GM18909 (cell line): Measurements from ENCODE around the gene SLC35B2.
A peak's percentile ranks its signal among the peaks of the same experiment; 100 is the strongest.
"Not testable (repeated sequence)": the region's sequence is repeated elsewhere in the genome, so short reads cannot be mapped to it uniquely, and the experiment has no call there.

Source experiments
- ATAC-seq: cut with Tn5 transposase; IDR thresholded peaks from one replicate; pipeline ENCODE4 v1.9.1; 2021; ENCODE audit warnings: mild to moderate bottlenecking; ENCODE audit not compliant: unreplicated experiment, poor library complexity

SLC35B2 gene

DNA sequence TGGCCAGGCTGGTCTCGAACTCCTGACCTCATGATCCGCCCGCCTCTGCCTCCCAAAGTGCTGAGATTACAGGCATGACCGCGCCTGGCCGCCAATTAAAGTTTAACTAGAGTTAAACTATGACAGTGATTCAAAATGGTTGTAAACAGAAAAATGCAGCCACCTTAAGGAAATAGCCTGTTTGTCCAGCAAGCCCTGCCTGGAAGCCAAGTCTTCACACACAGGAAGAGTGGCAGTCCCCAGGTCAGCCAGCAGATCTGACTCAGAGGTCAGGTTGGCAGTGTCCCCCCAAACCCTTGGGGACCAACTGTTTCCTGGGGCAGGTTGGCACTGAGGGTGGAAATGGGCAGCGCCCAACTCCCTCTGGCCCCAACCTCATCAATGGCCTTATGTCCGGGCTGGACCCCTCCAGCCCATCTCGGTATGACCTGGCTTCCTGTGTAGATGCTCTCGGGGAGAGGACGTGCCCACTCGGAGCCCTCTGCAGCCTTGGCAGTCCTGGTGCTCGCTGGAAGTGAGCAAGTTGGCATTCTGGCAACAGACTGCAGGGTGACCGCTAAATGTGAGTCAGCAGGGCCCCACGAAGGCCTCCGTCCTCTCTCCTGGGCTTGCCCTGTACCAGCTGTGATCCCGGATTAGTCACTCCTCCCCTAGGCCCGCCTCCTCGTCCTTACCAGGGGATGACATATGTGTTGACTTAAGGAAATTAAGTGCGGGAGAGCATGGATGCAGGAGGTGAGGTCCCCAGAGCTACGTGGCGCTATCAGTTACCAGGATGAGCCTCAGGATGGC is 20.1 kb downstream of the SLC35B2 start:
- ATAC-seq = peak; percentile 51

DNA sequence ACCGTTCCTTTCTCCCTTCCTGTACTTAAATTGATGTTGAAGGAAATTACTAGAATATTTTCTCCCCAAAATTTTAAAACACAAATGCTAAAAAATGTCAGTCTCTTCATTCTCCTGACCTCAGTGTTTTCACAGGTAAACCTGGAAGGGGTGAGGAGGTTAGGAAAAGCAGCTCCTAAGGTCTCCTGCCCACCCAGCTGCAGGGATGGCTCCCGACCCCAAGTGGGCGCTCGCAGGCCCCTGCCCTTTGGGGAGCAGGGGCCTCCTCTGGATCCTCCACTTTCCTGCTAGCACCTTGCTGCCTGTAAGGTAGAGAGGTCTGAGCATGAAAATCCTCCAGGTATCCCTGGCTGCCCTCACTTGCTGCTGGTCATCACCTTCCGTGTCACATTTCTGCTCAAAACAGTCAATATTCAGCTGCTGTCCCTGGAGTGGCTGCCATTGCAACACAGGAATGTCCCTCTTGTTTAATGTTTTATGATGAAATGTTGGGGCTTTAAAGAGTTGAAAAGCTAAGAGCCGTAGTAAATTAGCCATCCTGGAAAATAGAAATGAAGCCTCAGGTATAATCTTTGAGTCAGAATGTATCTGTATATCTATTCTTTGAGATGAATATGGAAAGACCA is 21.3 kb downstream of the SLC35B2 start:
- no peak for ATAC-seq

DNA sequence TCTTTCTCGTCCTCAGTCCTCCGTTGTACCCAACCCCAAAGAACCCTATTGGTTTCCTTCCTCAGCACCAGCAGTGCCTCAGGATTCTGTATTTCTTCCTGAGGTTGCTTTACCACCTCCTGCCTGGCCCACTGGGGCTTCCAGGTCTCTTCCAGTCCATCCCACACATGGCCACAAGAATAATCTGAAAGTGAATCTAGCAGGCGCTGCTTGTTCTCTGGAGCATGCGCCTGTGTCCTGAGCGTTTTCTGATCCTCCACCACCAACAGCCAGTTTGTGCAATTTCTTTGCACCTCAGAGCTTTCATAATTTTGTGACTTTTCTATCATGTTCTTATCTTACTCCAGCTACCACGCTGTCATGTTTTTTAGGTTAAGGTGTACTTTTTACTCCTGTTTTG is 22.1 kb downstream of the SLC35B2 start:
- no peak for ATAC-seq

DNA sequence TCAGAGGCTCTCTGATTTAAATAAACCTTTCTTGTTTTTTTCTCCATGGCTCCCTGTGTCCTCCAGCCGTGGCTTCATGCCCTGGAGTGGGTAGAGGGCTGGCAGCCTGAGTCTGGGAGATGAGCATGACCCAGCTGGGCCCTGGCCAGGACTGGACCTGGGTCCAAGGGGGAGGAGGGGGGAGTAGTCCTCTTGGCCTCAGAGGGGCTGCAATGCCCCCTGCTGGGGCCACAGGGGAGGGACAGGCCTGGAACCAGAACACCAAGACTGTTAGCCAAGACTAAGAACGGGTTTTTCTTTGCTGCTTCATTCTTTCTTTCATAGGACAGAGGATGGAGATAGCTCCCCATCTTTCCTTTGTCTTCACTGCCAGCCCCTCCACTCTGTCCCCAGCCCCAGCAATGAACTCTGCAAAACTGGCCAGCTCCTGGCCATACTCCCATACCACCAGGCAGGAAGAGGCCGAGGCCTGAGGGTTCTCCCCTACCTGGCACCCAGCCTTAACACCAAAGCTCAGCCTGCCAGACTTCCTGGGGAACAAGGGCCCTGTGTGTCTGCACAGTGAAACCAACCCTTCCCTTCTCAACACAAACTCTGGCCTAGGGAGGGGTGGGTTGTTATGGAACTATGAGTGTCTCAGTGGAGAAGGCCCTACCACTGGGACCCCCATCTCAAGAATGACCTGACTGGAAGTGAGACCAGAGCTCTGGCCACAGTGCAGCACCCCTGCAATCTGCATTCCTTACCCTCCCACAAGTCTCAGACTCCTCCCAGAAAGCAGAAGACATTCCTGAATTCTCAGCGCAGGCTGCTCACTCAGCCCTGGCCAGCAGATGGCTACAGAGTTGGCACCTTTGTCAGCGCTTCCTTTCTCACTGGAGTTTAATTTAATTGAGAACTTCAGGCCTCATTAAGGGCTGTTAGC is 23.0 kb downstream of the SLC35B2 start:
- no peak for ATAC-seq

GRCh38 chr6:44233567-44234100 is 23.7 kb downstream of the SLC35B2 start:
- no peak for ATAC-seq

GRCh38 chr6:44232676-44233566 is 24.4 kb downstream of the SLC35B2 start:
- ATAC-seq = no peak

- not testable (repeated sequence) for ATAC-seq
These were observed 25.9 kb downstream of the SLC35B2 start for GRCh38 chr6:44231426-44231825.

GRCh38 chr6:44230034-44230675 is 27.2 kb downstream of the SLC35B2 start:
- ATAC-seq = no peak

DNA sequence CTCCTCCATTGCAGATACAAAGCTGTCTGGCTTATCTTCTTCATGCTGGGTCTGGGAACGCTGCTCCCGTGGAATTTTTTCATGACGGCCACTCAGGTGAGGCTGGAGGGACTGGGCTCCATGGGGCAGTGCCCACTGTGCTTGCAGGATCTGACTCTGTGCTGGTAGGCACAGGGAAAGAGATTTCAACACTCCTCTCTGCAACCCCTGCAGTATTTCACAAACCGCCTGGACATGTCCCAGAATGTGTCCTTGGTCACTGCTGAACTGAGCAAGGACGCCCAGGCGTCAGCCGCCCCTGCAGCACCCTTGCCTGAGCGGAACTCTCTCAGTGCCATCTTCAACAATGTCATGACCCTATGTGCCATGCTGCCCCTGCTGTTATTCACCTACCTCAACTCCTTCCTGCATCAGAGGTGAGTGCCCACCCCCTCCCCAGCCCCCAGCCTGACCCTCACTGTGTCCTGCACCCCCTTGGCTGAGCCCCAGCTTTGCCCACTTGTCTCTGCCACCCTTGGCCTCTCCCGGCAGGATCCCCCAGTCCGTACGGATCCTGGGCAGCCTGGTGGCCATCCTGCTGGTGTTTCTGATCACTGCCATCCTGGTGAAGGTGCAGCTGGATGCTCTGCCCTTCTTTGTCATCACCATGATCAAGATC is 27.8 kb downstream of the SLC35B2 start:
- no peak for ATAC-seq

GRCh38 chr6:44228836-44229235 is 28.5 kb downstream of the SLC35B2 start:
- no peak for ATAC-seq

- ATAC-seq = no peak
These were observed 28.9 kb downstream of the SLC35B2 start for GRCh38 chr6:44228433-44228832.

- ATAC-seq = no peak
These were observed 29.3 kb downstream of the SLC35B2 start for GRCh38 chr6:44228031-44228430.

GRCh38 chr6:44227148-44227793 is 30.1 kb downstream of the SLC35B2 start:
- no peak for ATAC-seq

- no peak for ATAC-seq
These were observed 30.8 kb downstream of the SLC35B2 start for GRCh38 chr6:44226368-44227147.

GRCh38 chr6:44225579-44226325 is 31.6 kb downstream of the SLC35B2 start:
- no peak for ATAC-seq

DNA sequence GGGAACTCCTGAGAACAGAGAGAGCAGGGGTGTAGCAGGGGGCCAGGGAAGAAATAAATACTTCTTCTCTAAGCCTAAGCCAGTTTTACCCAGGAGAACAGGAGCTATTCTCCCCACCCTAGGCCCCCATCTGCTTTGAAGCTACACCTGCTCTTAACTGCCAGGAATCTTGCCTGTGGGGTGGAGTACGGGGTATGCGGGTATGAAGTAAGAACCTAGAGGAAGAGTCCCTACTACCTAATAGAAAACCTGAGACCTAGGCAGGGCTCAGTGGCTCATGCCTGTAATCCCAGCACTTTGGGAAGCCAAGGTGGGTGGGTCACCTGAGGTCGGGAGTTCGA is 32.4 kb downstream of the SLC35B2 start:
- no peak for ATAC-seq
